GM12874 (cell line): ENCODE data around the gene GLT8D2.

Experiments
- CTCF ChIP-seq: IDR thresholded peaks from 2 replicates; pipeline ENCODE4 v1.5.1; 2011; ENCODE audit warnings: low read depth, mild to moderate bottlenecking, control low read depth, low read length, moderate library complexity; ENCODE audit not compliant: insufficient read depth

The GLT8D2 gene

GRCh38 chr12:103969391-103969790 lies 80.6 kb downstream of the GLT8D2 start:
- TF ChIP-seq CTCF = no peak

- no peak for TF ChIP-seq CTCF
Observed at GRCh38 chr12:103966736-103967135, 83.3 kb downstream of the GLT8D2 start.

GRCh38 chr12:103965590-103966504 lies 84.1 kb downstream of the GLT8D2 start, which contains the start of gene TDG:
Gene TDG, plus strand, starts transcription at chr12:103965872. Its CDS starts 166 bp downstream, at chr12:103966038.
- 0 out of 2 replicates have a peak, but pooled peaks have one; percentile 11 for TF ChIP-seq CTCF

GRCh38 chr12:103965255-103965589 lies 84.8 kb downstream of the GLT8D2 start:
- no peak for TF ChIP-seq CTCF

- TF ChIP-seq CTCF = no peak
Observed at GRCh38 chr12:103964805-103965204, 85.2 kb downstream of the GLT8D2 start.

GRCh38 chr12:103962493-103962892 lies 87.5 kb downstream of the GLT8D2 start:
- TF ChIP-seq CTCF = no peak

GRCh38 chr12:103960616-103961227 lies 89.3 kb downstream of the GLT8D2 start:
- no peak for TF ChIP-seq CTCF
